Measurements from ENCODE around the gene SPATA12. TPM values are rescaled to one million over a fixed set of nuclear protein-coding genes. Genes with fewer than 3 reads are reported as not detected.

The SPATA12 gene
- total RNA-seq, 1 experiment from 2014 or later = 0.10 TPM

DNA sequence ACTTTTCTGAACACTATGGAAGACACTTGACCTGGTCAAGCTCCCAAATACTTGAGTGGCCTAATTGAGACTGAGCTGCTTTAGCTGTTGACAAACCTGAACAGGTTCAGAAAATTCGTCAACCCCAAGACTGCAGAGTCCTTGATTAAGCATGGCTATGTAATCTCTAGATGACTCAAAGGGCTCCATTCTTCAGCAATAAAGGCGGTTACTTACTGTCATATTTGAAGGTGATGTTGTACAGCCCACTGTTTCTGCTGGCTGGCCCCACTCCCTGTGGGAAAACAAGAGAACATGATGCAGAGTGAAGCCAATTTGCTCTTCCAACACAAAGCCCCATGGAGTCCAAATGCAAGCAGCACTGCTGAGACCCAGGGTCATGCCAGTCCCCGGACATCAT lies 59.6 kb downstream of the SPATA12 start:
- H3K27me3 ChIP-seq (ENCODE audit: control insufficient read depth, insufficient read depth, low read length) = no peaks in the 10 kb centered on the region
- no peak for DNase-seq (ENCODE audit: low read depth, low spot score)
- no peak overlapping the region for H3K4me3 ChIP-seq (ENCODE audit: low read depth in 2 of 2, low read length in 2 of 2)
- no peak overlapping the region for H3K27ac ChIP-seq (ENCODE audit: low read length)
- ChIA-PET CTCF (no interaction called here), POLR2A (no interaction called here)
- ATAC-seq = no peak
- intact Hi-C loops (cut with micrococcal nuclease; ENCODE audit: unreplicated experiment) (no loop called here), in situ Hi-C loops (cut with HindIII; ENCODE audit: low pct_unique_long_range_greater_than_20kb, low sequenced_read_pairs) (no loop called here)
- TF ChIP-seq, protein P1, sequence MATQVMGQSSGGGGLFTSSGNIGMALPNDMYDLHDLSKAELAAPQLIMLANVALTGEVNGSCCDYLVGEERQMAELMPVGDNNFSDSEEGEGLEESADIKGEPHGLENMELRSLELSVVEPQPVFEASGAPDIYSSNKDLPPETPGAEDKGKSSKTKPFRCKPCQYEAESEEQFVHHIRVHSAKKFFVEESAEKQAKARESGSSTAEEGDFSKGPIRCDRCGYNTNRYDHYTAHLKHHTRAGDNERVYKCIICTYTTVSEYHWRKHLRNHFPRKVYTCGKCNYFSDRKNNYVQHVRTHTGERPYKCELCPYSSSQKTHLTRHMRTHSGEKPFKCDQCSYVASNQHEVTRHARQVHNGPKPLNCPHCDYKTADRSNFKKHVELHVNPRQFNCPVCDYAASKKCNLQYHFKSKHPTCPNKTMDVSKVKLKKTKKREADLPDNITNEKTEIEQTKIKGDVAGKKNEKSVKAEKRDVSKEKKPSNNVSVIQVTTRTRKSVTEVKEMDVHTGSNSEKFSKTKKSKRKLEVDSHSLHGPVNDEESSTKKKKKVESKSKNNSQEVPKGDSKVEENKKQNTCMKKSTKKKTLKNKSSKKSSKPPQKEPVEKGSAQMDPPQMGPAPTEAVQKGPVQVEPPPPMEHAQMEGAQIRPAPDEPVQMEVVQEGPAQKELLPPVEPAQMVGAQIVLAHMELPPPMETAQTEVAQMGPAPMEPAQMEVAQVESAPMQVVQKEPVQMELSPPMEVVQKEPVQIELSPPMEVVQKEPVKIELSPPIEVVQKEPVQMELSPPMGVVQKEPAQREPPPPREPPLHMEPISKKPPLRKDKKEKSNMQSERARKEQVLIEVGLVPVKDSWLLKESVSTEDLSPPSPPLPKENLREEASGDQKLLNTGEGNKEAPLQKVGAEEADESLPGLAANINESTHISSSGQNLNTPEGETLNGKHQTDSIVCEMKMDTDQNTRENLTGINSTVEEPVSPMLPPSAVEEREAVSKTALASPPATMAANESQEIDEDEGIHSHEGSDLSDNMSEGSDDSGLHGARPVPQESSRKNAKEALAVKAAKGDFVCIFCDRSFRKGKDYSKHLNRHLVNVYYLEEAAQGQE (IDR thresholded peaks at IDR 0.05; ENCODE audit: insufficient read depth in 1 of 2, low read depth in 2 of 2, low read length in 1 of 2) = no peak
- TF ChIP-seq, protein P2, sequence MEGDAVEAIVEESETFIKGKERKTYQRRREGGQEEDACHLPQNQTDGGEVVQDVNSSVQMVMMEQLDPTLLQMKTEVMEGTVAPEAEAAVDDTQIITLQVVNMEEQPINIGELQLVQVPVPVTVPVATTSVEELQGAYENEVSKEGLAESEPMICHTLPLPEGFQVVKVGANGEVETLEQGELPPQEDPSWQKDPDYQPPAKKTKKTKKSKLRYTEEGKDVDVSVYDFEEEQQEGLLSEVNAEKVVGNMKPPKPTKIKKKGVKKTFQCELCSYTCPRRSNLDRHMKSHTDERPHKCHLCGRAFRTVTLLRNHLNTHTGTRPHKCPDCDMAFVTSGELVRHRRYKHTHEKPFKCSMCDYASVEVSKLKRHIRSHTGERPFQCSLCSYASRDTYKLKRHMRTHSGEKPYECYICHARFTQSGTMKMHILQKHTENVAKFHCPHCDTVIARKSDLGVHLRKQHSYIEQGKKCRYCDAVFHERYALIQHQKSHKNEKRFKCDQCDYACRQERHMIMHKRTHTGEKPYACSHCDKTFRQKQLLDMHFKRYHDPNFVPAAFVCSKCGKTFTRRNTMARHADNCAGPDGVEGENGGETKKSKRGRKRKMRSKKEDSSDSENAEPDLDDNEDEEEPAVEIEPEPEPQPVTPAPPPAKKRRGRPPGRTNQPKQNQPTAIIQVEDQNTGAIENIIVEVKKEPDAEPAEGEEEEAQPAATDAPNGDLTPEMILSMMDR (IDR thresholded peaks at IDR 0.05) = no peak
- no peak for TF ChIP-seq TCF7L2 (IDR thresholded peaks at IDR 0.05; ENCODE audit: low read depth, low read length)
- no peak for TF ChIP-seq POLR2AphosphoS5 (IDR thresholded peaks at IDR 0.05; ENCODE audit: low read depth, low read length)
- TF ChIP-seq SIN3A (IDR thresholded peaks at IDR 0.05; ENCODE audit: borderline replicate concordance, insufficient read depth, low read depth, low read length) = no peak
- H3K36me3 ChIP-seq (ENCODE audit: control insufficient read depth, insufficient read depth, low read length) = no peaks in the 10 kb centered on the region
- no peaks in the 10 kb centered on the region for H3K4me1 ChIP-seq (ENCODE audit: control insufficient read depth, insufficient read depth, low read length)
- H3K9me3 ChIP-seq (ENCODE audit: control insufficient read depth, insufficient read depth, low read depth, low read length) = no peaks in the 10 kb centered on the region
- BruUV-seq (replicated peaks) = no TSS peak

DNA sequence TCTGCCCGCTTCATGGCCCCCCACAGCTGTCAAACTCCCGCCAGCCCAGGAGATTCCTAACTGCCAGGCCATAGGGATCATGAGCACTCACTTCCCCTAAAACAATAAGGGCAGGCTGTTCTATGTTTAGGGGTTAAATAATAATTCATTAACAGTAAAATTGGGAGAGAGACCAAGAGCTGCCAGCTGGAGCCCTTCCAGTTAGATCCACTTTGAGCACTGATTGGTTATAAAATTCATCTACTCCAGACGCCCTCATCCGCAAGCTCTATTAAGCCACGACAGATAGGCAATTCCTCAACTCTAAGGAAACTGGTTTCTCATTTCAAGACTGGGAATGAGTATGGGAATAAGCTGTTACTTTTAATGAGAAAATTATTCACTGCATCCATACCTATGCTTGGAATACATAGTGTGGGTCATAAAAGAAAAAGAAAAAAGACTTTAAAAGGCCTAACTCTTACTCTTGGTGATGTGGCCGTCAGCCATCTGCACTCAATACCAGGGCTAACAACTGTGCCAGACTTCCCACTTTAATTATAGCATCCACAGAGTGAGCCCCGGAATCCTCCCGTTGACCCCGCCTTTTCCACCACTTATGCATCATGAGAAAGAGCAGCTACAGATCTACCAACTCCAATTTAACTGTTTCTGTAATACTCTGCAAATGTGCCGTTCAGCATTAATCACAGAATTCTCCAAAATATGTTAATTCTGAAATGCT lies 60.1 kb downstream of the SPATA12 start:
- H3K4me3 ChIP-seq (ENCODE audit: low read depth in 2 of 2, low read length in 2 of 2) = no peak overlapping the region
- BruUV-seq (replicated peaks) = no TSS peak
- in situ Hi-C loops (cut with HindIII; ENCODE audit: low pct_unique_long_range_greater_than_20kb, low sequenced_read_pairs) = no loop called here
- ChIA-PET CTCF (no interaction called here), POLR2A (no interaction called here)
- H3K4me1 ChIP-seq (ENCODE audit: control insufficient read depth, insufficient read depth, low read length) = no peaks in the 10 kb centered on the region
- no peak for ATAC-seq
- H3K27me3 ChIP-seq (ENCODE audit: control insufficient read depth, insufficient read depth, low read length) = no peaks in the 10 kb centered on the region
- no peaks in the 10 kb centered on the region for H3K9me3 ChIP-seq (ENCODE audit: control insufficient read depth, insufficient read depth, low read depth, low read length)
- TF ChIP-seq, protein P1 (IDR thresholded peaks at IDR 0.05; ENCODE audit: insufficient read depth in 1 of 2, low read depth in 2 of 2, low read length in 1 of 2) = no peak
- TF ChIP-seq, protein P2 (IDR thresholded peaks at IDR 0.05) = no peak
- TF ChIP-seq TCF7L2 (IDR thresholded peaks at IDR 0.05; ENCODE audit: low read depth, low read length) (no peak), POLR2AphosphoS5 (IDR thresholded peaks at IDR 0.05; ENCODE audit: low read depth, low read length) (no peak), SIN3A (IDR thresholded peaks at IDR 0.05; ENCODE audit: borderline replicate concordance, insufficient read depth, low read depth, low read length) (no peak)
- no peak overlapping the region for H3K27ac ChIP-seq (ENCODE audit: low read length)
- intact Hi-C loops (cut with micrococcal nuclease; ENCODE audit: unreplicated experiment) = no loop called here
- DNase-seq (ENCODE audit: low read depth, low spot score) = no peak
- no peaks in the 10 kb centered on the region for H3K36me3 ChIP-seq (ENCODE audit: control insufficient read depth, insufficient read depth, low read length)

Data from Panc1 (cell line).